Heart left ventricle (tissue), 13 donors: ENCODE data around the gene DIP2C.

Experiments
- POLR2A ChIP-seq, 2 donors: fragments of 450-650 bp; IDR thresholded peaks; one replicate each; pipeline ENCODE4 v1.6.1; 2017; ENCODE audit warnings: antibody characterized with exemption in 2 of 2, mild to moderate bottlenecking in 2 of 2, moderate library complexity in 2 of 2
- TF ChIP-seq, protein P1 (sequence below), 12 donors: fragments of 200-600 bp; sonication (generic) in 4 of 12; IDR thresholded peaks; one replicate each; pipeline versions ENCODE4 v1.5.0 to v1.8.0; 2018 to 2022; ENCODE audit warnings: antibody characterized with exemption in 12 of 12, mild to moderate bottlenecking in 5 of 12
- donor health status: ischemic (EF 13 %, LVEDD 7.1; RV severe dilation, severe dysfunction).
- donor health status: DM: no; HTN: yes; CAD: no.
- donor health status: DM: no; HTN: no; CAD: no.
- donor health status: ischemic (EF 25% LVEDD 6.9; RV normal size, moderate dysfunction).
- donor health status: ischemic (EF 25% LVEDD 5.7; RV mildly dilated, moderate dysfunction).
- donor health status: ischemic (EF 35%, LVEDD 5.7; RV mildly dilated, moderate dysfunction).
- donor health status: nonischemic (EF 11% LVEDD 7.7; RV severe dilation, severe dysfunction).
- donor health status: DM: yes; HTN: yes; CAD: no.
- donor health status: PGD.
- donor health status: ischemic (EF 29% LVEDD 5.4; RV normal size, mild dysfunction).
- donor health status: nonischemic (EF 23%, LVEDD 6.1; RV moderate dilation, normal function).

DNA sequence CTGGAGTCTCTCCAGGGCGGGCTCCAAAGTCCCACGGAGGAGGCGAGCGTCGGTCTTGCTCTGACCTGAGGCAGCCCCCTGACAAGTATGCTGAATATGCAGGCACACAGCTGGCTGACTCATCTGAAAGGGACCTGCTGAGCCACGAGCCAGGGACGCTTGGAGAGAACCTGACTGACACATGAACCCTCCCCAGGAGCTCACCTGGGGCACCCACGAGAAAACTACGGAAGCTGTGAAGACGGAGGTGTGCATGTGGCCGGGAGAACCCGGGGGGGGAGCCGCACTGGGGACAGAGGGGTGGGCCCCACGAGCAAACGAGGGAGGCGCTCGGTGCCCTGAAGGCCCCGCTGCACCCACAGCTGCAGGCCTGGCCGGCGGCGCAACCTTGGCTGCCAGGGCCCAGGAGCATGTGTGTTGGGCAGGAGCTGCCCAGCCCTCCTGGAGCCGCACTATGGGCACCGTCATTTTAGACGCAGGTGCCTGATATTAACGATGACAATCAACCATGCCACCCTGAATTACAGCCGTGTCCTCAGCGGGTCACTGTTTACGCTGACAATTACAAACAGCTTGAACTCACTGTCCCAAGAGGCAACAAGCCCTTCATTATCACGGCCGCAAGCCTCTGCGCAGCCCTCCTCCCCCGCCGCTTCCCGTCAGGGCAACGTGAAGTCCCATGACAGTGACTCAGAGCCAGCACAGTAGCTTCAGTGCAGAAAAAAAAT, 64.7 kb downstream of the DIP2C start:
- TF ChIP-seq, protein P1, sequence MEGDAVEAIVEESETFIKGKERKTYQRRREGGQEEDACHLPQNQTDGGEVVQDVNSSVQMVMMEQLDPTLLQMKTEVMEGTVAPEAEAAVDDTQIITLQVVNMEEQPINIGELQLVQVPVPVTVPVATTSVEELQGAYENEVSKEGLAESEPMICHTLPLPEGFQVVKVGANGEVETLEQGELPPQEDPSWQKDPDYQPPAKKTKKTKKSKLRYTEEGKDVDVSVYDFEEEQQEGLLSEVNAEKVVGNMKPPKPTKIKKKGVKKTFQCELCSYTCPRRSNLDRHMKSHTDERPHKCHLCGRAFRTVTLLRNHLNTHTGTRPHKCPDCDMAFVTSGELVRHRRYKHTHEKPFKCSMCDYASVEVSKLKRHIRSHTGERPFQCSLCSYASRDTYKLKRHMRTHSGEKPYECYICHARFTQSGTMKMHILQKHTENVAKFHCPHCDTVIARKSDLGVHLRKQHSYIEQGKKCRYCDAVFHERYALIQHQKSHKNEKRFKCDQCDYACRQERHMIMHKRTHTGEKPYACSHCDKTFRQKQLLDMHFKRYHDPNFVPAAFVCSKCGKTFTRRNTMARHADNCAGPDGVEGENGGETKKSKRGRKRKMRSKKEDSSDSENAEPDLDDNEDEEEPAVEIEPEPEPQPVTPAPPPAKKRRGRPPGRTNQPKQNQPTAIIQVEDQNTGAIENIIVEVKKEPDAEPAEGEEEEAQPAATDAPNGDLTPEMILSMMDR (IDR thresholded peaks at IDR 0.05): no peak
- TF ChIP-seq POLR2A (IDR thresholded peaks at IDR 0.05): no peak
